RPMI7951 (cell line): ENCODE data around the gene TNK1. TPM values are rescaled to one million over a fixed set of nuclear protein-coding genes. Genes with fewer than 3 reads are reported as not detected.

Source experiments
- DNase-seq: peaks from one replicate; pipeline ENCODE4 v3.0.0-alpha.2; 2012; ENCODE audit warnings: low read depth
- total RNA-seq: library from RNA; depleted of rRNA; stranded (reverse); fragments of >200 nt; shearing (Covaris generic); gene quantifications from 2 replicates; pipeline ENCODE4 v1.2.3, GENCODE V29; 2014; rRNA removed

The TNK1 gene
- total RNA-seq, 1 experiment from 2014 or later: 0.60 TPM

- DNase-seq: peak; percentile 34
Measured at GRCh38 chr17:7435676-7436555, 55.0 kb downstream of the TNK1 start.

GRCh38 chr17:7436556-7437368, 55.9 kb downstream of the TNK1 start:
- DNase-seq: peak; percentile 61

GRCh38 chr17:7437369-7437863, 56.5 kb downstream of the TNK1 start:
- no peak for DNase-seq

- no peak for DNase-seq
Measured at GRCh38 chr17:7437950-7438614, 57.2 kb downstream of the TNK1 start.

- no peak for DNase-seq
Measured at GRCh38 chr17:7438656-7439460, 58.0 kb downstream of the TNK1 start.

Other genes with a start within 250 kb of the TNK1 start
- not detected in 2 replicates for gene ASGR1, start 201.7 kb upstream of the TNK1 start, total RNA-seq
- gene DLG4, start 161.3 kb upstream of the TNK1 start, total RNA-seq: 6.5 and 6.6 TPM in 2 replicates
- 287 and 295 TPM in 2 replicates for gene ACADVL, start 161.2 kb upstream of the TNK1 start, total RNA-seq
- 24.6 and 25.0 TPM in 2 replicates for gene DVL2, start 146.6 kb upstream of the TNK1 start, total RNA-seq
- gene PHF23, start 141.6 kb upstream of the TNK1 start, total RNA-seq: 24.7 and 40.3 TPM in 2 replicates
- gene GABARAP, start 138.6 kb upstream of the TNK1 start, total RNA-seq: 451 and 468 TPM in 2 replicates
- gene CTDNEP1, start 129.4 kb upstream of the TNK1 start, total RNA-seq: 37.4 and 38.0 TPM in 2 replicates
- gene ELP5, start 128.9 kb upstream of the TNK1 start, total RNA-seq: 23.7 and 28.2 TPM in 2 replicates
- 0.48 and 2.0 TPM in 2 replicates for gene CLDN7, start 118.6 kb upstream of the TNK1 start, total RNA-seq
- 0.20 TPM in 1 of 2 replicates, not detected in the other for gene SLC2A4, start 99.4 kb upstream of the TNK1 start, total RNA-seq
- gene YBX2, start 86.5 kb upstream of the TNK1 start, total RNA-seq: 0.49 and 0.60 TPM in 2 replicates
- gene EIF5A, start 73.5 kb upstream of the TNK1 start, total RNA-seq: 414 and 526 TPM in 2 replicates
- 92.7 and 97.9 TPM in 2 replicates for gene GPS2, start 65.7 kb upstream of the TNK1 start, total RNA-seq
- 3.5 and 4.8 TPM in 2 replicates for gene NEURL4, start 51.8 kb upstream of the TNK1 start, total RNA-seq
- 0.12 and 0.20 TPM in 2 replicates for gene ACAP1, start 44.6 kb upstream of the TNK1 start, total RNA-seq
- 3.4 and 5.1 TPM in 2 replicates for gene KCTD11, start 28.9 kb upstream of the TNK1 start, total RNA-seq
- gene TMEM95, start 25.9 kb upstream of the TNK1 start, total RNA-seq: not detected in 2 replicates
- gene PLSCR3, start 13.4 kb downstream of the TNK1 start, total RNA-seq: 20.8 and 23.2 TPM in 2 replicates
- 177 and 229 TPM in 2 replicates for gene TMEM256, start 23.0 kb downstream of the TNK1 start, total RNA-seq
- 3.7 and 4.2 TPM in 2 replicates for gene NLGN2, start 26.8 kb downstream of the TNK1 start, total RNA-seq
- gene SPEM1, start 39.2 kb downstream of the TNK1 start, total RNA-seq: 0.10 TPM in 1 of 2 replicates, not detected in the other
- not detected in 2 replicates for gene SPEM2, start 44.5 kb downstream of the TNK1 start, total RNA-seq
- gene SPEM3, start 47.8 kb downstream of the TNK1 start, total RNA-seq: not detected in 2 replicates
- 2.9 and 5.5 TPM in 2 replicates for gene TMEM102, start 54.3 kb downstream of the TNK1 start, total RNA-seq
- gene FGF11, start 58.4 kb downstream of the TNK1 start, total RNA-seq: 2.0 and 4.1 TPM in 2 replicates
- 10.4 and 11.9 TPM in 2 replicates for gene CHRNB1, start 64.0 kb downstream of the TNK1 start, total RNA-seq
- gene ZBTB4, start 98.5 kb downstream of the TNK1 start, total RNA-seq: 14.3 and 14.8 TPM in 2 replicates
- gene SLC35G6, start 100.4 kb downstream of the TNK1 start, total RNA-seq: not detected in 2 replicates
- gene POLR2A, start 103.3 kb downstream of the TNK1 start, total RNA-seq: 15.4 and 22.3 TPM in 2 replicates
- 8.8 and 9.2 TPM in 2 replicates for gene TNFSF12, start 168.0 kb downstream of the TNK1 start, total RNA-seq
- 0.10 and 0.60 TPM in 2 replicates for gene TNFSF13, start 177.7 kb downstream of the TNK1 start, total RNA-seq
- gene SENP3, start 180.8 kb downstream of the TNK1 start, total RNA-seq: 53.5 and 59.0 TPM in 2 replicates
- 35.3 and 44.1 TPM in 2 replicates for gene CD68, start 198.5 kb downstream of the TNK1 start, total RNA-seq
- 166 and 211 TPM in 2 replicates for gene MPDU1, start 202.8 kb downstream of the TNK1 start, total RNA-seq
- gene SOX15, start 209.0 kb downstream of the TNK1 start, total RNA-seq: not detected in 2 replicates
- 20.3 and 25.2 TPM in 2 replicates for gene FXR2, start 233.8 kb downstream of the TNK1 start, total RNA-seq
- 17.4 and 31.2 TPM in 2 replicates for gene SAT2, start 246.7 kb downstream of the TNK1 start, total RNA-seq
- not detected in 2 replicates for gene SHBG, start 249.0 kb downstream of the TNK1 start, total RNA-seq